GM19193 (cell line): ENCODE measurements around the gene GAS6.

Experiments
- POLR2A ChIP-seq: IDR thresholded peaks from 4 replicates; pipeline ENCODE4 v1.6.1; 2011; ENCODE audit not compliant: insufficient read depth, insufficient read length; ENCODE audit errors: extremely low read depth

GAS6 gene

GRCh38 chr13:113808058-113808834, 55.6 kb downstream of the GAS6 start:
- TF ChIP-seq POLR2A = no peak

- no peak for TF ChIP-seq POLR2A
Observed at GRCh38 chr13:113806526-113806925, 57.4 kb downstream of the GAS6 start.

- TF ChIP-seq POLR2A = no peak
Observed at GRCh38 chr13:113806104-113806471, 57.8 kb downstream of the GAS6 start.

GRCh38 chr13:113805431-113806103, 58.3 kb downstream of the GAS6 start:
- no peak for TF ChIP-seq POLR2A

- TF ChIP-seq POLR2A = no peak
Observed at GRCh38 chr13:113804703-113805430, 59.0 kb downstream of the GAS6 start.

- TF ChIP-seq POLR2A = no peak
Observed at GRCh38 chr13:113804017-113804702, 59.7 kb downstream of the GAS6 start.

- TF ChIP-seq POLR2A = no peak
Observed at GRCh38 chr13:113803409-113804016, 60.4 kb downstream of the GAS6 start.

- TF ChIP-seq POLR2A = no peak
Observed at GRCh38 chr13:113802761-113803160, 61.1 kb downstream of the GAS6 start.

- no peak for TF ChIP-seq POLR2A
Observed at GRCh38 chr13:113802090-113802531, 61.8 kb downstream of the GAS6 start.

GRCh38 chr13:113801289-113801961, 62.5 kb downstream of the GAS6 start:
- no peak for TF ChIP-seq POLR2A

GRCh38 chr13:113800576-113800926, 63.3 kb downstream of the GAS6 start:
- TF ChIP-seq POLR2A = no peak

GRCh38 chr13:113798200-113798811, 65.6 kb downstream of the GAS6 start:
- no peak for TF ChIP-seq POLR2A

- no peak for TF ChIP-seq POLR2A
Observed at GRCh38 chr13:113796964-113797676, 66.8 kb downstream of the GAS6 start.
